ENCODE results near the gene NHERF1.

GRCh38 chr17:74711058-74711824 lies 37.2 kb upstream of the NHERF1 start:
- TF ChIP-seq EP300 (IDR thresholded peaks at IDR 0.05; ENCODE audit: borderline replicate concordance in 1 of 2, low read depth in 1 of 2, low read length in 1 of 2) (no peak), REST (IDR thresholded peaks at IDR 0.05; ENCODE audit: low read depth, low read length) (no peak), POLR2AphosphoS5 (IDR thresholded peaks at IDR 0.05; ENCODE audit: low read depth, low read length) (no peak), CTCF (IDR thresholded peaks at IDR 0.05) (no peak), EZH2phosphoT487 (IDR thresholded peaks at IDR 0.05; ENCODE audit: borderline replicate concordance, low read depth) (no peak), YY1 (IDR thresholded peaks at IDR 0.05; ENCODE audit: low read depth) (no peak), MXI1 (IDR thresholded peaks at IDR 0.05; ENCODE audit: low read depth, low read length) (no peak), RFX5 (IDR thresholded peaks at IDR 0.05; ENCODE audit: low read length) (no peak), USF1 (IDR thresholded peaks at IDR 0.05; ENCODE audit: borderline replicate concordance, low read depth) (no peak), TAF1 (IDR thresholded peaks at IDR 0.05; ENCODE audit: borderline replicate concordance, low read depth, low read length) (no peak), SMC3 (IDR thresholded peaks at IDR 0.05; ENCODE audit: low read depth, low read length) (no peak), ELF1 (IDR thresholded peaks at IDR 0.05) (no peak), USF2 (IDR thresholded peaks at IDR 0.05; ENCODE audit: borderline replicate concordance, low read depth, low read length) (no peak), NRF1 (IDR thresholded peaks at IDR 0.05; ENCODE audit: low read depth, low read length) (no peak)

All from SK-N-SH (cell line).